ENCODE measurements around the gene RERG. TPM values are rescaled to one million over a fixed set of nuclear protein-coding genes. Genes with fewer than 3 reads are reported as not detected.

RERG gene
- polyA plus RNA-seq, 1 donor from 2014 or later: 0.87 TPM

Other genes starting within 250 kb of the RERG start
- gene PDE6H, start 248.4 kb downstream of the RERG start, polyA plus RNA-seq: 2.4 TPM in 1 of 2 replicates, not detected in the other
- 120 and 124 TPM in 2 replicates for gene PTPRO, start 101.1 kb upstream of the RERG start, polyA plus RNA-seq

All from neural cell (in vitro differentiated cells).